Stimulated activated naive CD8-positive, alpha-beta T cell treated with anti-CD3 and anti-CD28 coated beads, Interleukin-15, amount 100 ng/mL, for 72 hours (primary cell): ENCODE data around the gene HDDC3.
A peak's percentile ranks its signal among the peaks of the same experiment; 100 is the strongest.

Experiments used
- ATAC-seq: fragments of 150-1000 bp; cut with Tn5 transposase; 2 replicates; pipeline ENCODE4 v1.10.0; 2021; ENCODE audit warnings: mild to moderate bottlenecking, moderate library complexity
- DNase-seq, 2 donors: peaks; one replicate each; pipeline ENCODE4 v3.0.0; 2021 to 2022
- H3K27ac Mint-ChIP-seq, 2 donors: one replicate each; pipeline ENCODE4 v1.8.0; 2022; ENCODE audit warnings: mild to moderate bottlenecking in 2 of 2, mixed read lengths in 2 of 2, moderate library complexity in 2 of 2
- H3K27me3 Mint-ChIP-seq: one replicate; pipeline ENCODE4 v1.8.0; 2022; ENCODE audit warnings: mixed read lengths
- H3K4me1 Mint-ChIP-seq: one replicate; pipeline ENCODE4 v1.8.0; 2022; ENCODE audit warnings: mild to moderate bottlenecking, mixed read lengths
- H3K4me3 Mint-ChIP-seq, 2 donors: one replicate each; pipeline ENCODE4 v1.8.0; 2022; ENCODE audit warnings: mild to moderate bottlenecking in 2 of 2, mixed read lengths in 2 of 2, moderate library complexity in 1 of 2
- H3K9me3 Mint-ChIP-seq, 2 donors: one replicate each; pipeline ENCODE4 v1.8.0; 2022; ENCODE audit warnings: mixed read lengths in 2 of 2

Gene HDDC3

GRCh38 chr15:90931828-90932659, at the start of gene HDDC3:
Gene HDDC3 (minus strand): TSS chr15:90932549. CDS start chr15:90932540, 9 bp downstream.
- peak within 1 kb of the TSS; percentile 97 to 100 for H3K4me3 Mint-ChIP-seq
- peaks cover 66% of the 10 kb centered on the region for H3K4me1 Mint-ChIP-seq
- peak; percentile 73 for ATAC-seq
- peak; percentile 93 to 94 for DNase-seq
- no peaks in the 10 kb centered on the region for H3K27me3 Mint-ChIP-seq
- H3K27ac Mint-ChIP-seq: peak within 1 kb of the TSS; percentile 95 to 99
- H3K9me3 Mint-ChIP-seq: no peaks in the 10 kb centered on the region

GRCh38 chr15:90982135-90982534, 49.8 kb upstream of the HDDC3 start:
- peak overlapping the region in 1 of 2 donors; percentile 14 for H3K27ac Mint-ChIP-seq
- no peaks in the 10 kb centered on the region for H3K27me3 Mint-ChIP-seq
- H3K9me3 Mint-ChIP-seq: no peaks in the 10 kb centered on the region
- DNase-seq: no peak
- H3K4me1 Mint-ChIP-seq: peaks cover 5% of the 10 kb centered on the region
- no peak overlapping the region for H3K4me3 Mint-ChIP-seq
- ATAC-seq: peak; percentile 53

- no peak for ATAC-seq
- no peaks in the 10 kb centered on the region for H3K9me3 Mint-ChIP-seq
- H3K27ac Mint-ChIP-seq: no peak overlapping the region
Observed at GRCh38 chr15:90981681-90982080, 49.3 kb upstream of the HDDC3 start.

GRCh38 chr15:90979582-90979981, 47.2 kb upstream of the HDDC3 start:
- no peaks in the 10 kb centered on the region for H3K9me3 Mint-ChIP-seq
- peak overlapping the region; percentile 27 to 74 for H3K27ac Mint-ChIP-seq
- no peaks in the 10 kb centered on the region for H3K27me3 Mint-ChIP-seq
- DNase-seq: no peak
- no peak for ATAC-seq
- peaks cover 5% of the 10 kb centered on the region for H3K4me1 Mint-ChIP-seq
- H3K4me3 Mint-ChIP-seq: no peak overlapping the region

More at GRCh38 chr15:90981681-90982080, 49.3 kb upstream of the HDDC3 start:
- no peak for DNase-seq
- Mint-ChIP-seq H3K27me3 (no peaks in the 10 kb centered on the region), H3K4me3 (no peak overlapping the region), H3K4me1 (peaks cover 5% of the 10 kb centered on the region)

GRCh38 chr15:90974216-90974615, 41.9 kb upstream of the HDDC3 start:
- no peaks in the 10 kb centered on the region for H3K27me3 Mint-ChIP-seq
- H3K9me3 Mint-ChIP-seq: no peaks in the 10 kb centered on the region
- no peaks in the 10 kb centered on the region for H3K4me1 Mint-ChIP-seq
- DNase-seq (no peak), ATAC-seq (peak; percentile 12)
- H3K4me3 Mint-ChIP-seq: no peak overlapping the region
- no peak overlapping the region for H3K27ac Mint-ChIP-seq

GRCh38 chr15:90972133-90972532, 39.8 kb upstream of the HDDC3 start:
- ATAC-seq: no peak
- Mint-ChIP-seq H3K4me1 (no peaks in the 10 kb centered on the region), H3K9me3 (no peaks in the 10 kb centered on the region), H3K27me3 (no peaks in the 10 kb centered on the region), H3K4me3 (no peak overlapping the region), H3K27ac (peak overlapping the region in 1 of 2 donors; percentile 23)
- DNase-seq: no peak

GRCh38 chr15:90970274-90970673, 37.9 kb upstream of the HDDC3 start:
- no peaks in the 10 kb centered on the region for H3K9me3 Mint-ChIP-seq
- H3K27ac Mint-ChIP-seq: no peak overlapping the region
- H3K4me3 Mint-ChIP-seq: no peak overlapping the region
- DNase-seq (no peak), ATAC-seq (no peak)
- H3K27me3 Mint-ChIP-seq: no peaks in the 10 kb centered on the region
- H3K4me1 Mint-ChIP-seq: no peaks in the 10 kb centered on the region

GRCh38 chr15:90968434-90968833, 36.1 kb upstream of the HDDC3 start:
- no peak overlapping the region for H3K27ac Mint-ChIP-seq
- no peaks in the 10 kb centered on the region for H3K4me1 Mint-ChIP-seq
- no peak overlapping the region for H3K4me3 Mint-ChIP-seq
- no peaks in the 10 kb centered on the region for H3K27me3 Mint-ChIP-seq
- no peaks in the 10 kb centered on the region for H3K9me3 Mint-ChIP-seq
- ATAC-seq (no peak), DNase-seq (no peak)

- ATAC-seq (no peak), DNase-seq (no peak)
- H3K27me3 Mint-ChIP-seq: no peaks in the 10 kb centered on the region
- no peak overlapping the region for H3K27ac Mint-ChIP-seq
- no peak overlapping the region for H3K4me3 Mint-ChIP-seq
- H3K9me3 Mint-ChIP-seq: no peaks in the 10 kb centered on the region
- no peaks in the 10 kb centered on the region for H3K4me1 Mint-ChIP-seq
Observed at GRCh38 chr15:90967206-90967605, 34.9 kb upstream of the HDDC3 start.

- no peak for DNase-seq
- Mint-ChIP-seq H3K27me3 (no peaks in the 10 kb centered on the region), H3K9me3 (no peaks in the 10 kb centered on the region)
Observed at GRCh38 chr15:90966262-90966661, 33.9 kb upstream of the HDDC3 start.

GRCh38 chr15:90962021-90962420, 29.7 kb upstream of the HDDC3 start:
- Mint-ChIP-seq H3K27me3 (no peaks in the 10 kb centered on the region), H3K4me1 (peaks cover 13% of the 10 kb centered on the region), H3K9me3 (no peaks in the 10 kb centered on the region), H3K4me3 (no peak overlapping the region), H3K27ac (peak overlapping the region in 1 of 2 donors; percentile 40)
- ATAC-seq (no peak), DNase-seq (no peak)

More at GRCh38 chr15:90966262-90966661, 33.9 kb upstream of the HDDC3 start:
- H3K4me1 Mint-ChIP-seq: no peaks in the 10 kb centered on the region
- no peak overlapping the region for H3K4me3 Mint-ChIP-seq
- ATAC-seq: no peak
- no peak overlapping the region for H3K27ac Mint-ChIP-seq

- DNase-seq (no peak), ATAC-seq (no peak)
- no peaks in the 10 kb centered on the region for H3K27me3 Mint-ChIP-seq
- H3K4me1 Mint-ChIP-seq: peaks cover 13% of the 10 kb centered on the region
- H3K9me3 Mint-ChIP-seq: no peaks in the 10 kb centered on the region
- no peak overlapping the region for H3K4me3 Mint-ChIP-seq
- peak overlapping the region in 1 of 2 donors; percentile 14 for H3K27ac Mint-ChIP-seq
Observed at GRCh38 chr15:90960298-90961091, 28.1 kb upstream of the HDDC3 start.

GRCh38 chr15:90959894-90960293, 27.5 kb upstream of the HDDC3 start:
- Mint-ChIP-seq H3K27me3 (no peaks in the 10 kb centered on the region), H3K27ac (peak overlapping the region in 1 of 2 donors; percentile 30), H3K4me1 (peaks cover 13% of the 10 kb centered on the region), H3K9me3 (no peaks in the 10 kb centered on the region), H3K4me3 (no peak overlapping the region)
- ATAC-seq (no peak), DNase-seq (no peak)

GRCh38 chr15:90959028-90959595, 26.8 kb upstream of the HDDC3 start:
- Mint-ChIP-seq H3K4me3 (no peak overlapping the region), H3K27ac (peak overlapping the region in 1 of 2 donors; percentile 86), H3K9me3 (no peaks in the 10 kb centered on the region), H3K27me3 (no peaks in the 10 kb centered on the region), H3K4me1 (peaks cover 20% of the 10 kb centered on the region)
- ATAC-seq: no peak
- DNase-seq: no peak

GRCh38 chr15:90957791-90958190, 25.4 kb upstream of the HDDC3 start:
- no peaks in the 10 kb centered on the region for H3K27me3 Mint-ChIP-seq
- H3K4me1 Mint-ChIP-seq: peaks cover 27% of the 10 kb centered on the region
- no peak for DNase-seq
- H3K27ac Mint-ChIP-seq: peak overlapping the region in 1 of 2 donors; percentile 80
- peak overlapping the region; percentile 43 to 67 for H3K4me3 Mint-ChIP-seq
- ATAC-seq: no peak
- no peaks in the 10 kb centered on the region for H3K9me3 Mint-ChIP-seq
